Progenitor cell of endocrine pancreas (in vitro differentiated cells): ENCODE data around the gene TRMT1L. TPM values are rescaled to one million over a fixed set of nuclear protein-coding genes. Genes with fewer than 3 reads are reported as not detected.

ENCODE experiments used
- DNase-seq: peaks from one replicate; pipeline ENCODE4 v3.0.0; 2021; ENCODE audit warnings: low spot score; ENCODE audit not compliant: unreplicated experiment
- H3K27ac Mint-ChIP-seq: 2 replicates; pipeline ENCODE4 v1.8.0; 2021; ENCODE audit warnings: mild to moderate bottlenecking, moderate library complexity, mixed read lengths
- H3K27me3 Mint-ChIP-seq: 2 replicates; pipeline ENCODE4 v1.8.0; 2021; ENCODE audit warnings: mixed read lengths
- H3K36me3 Mint-ChIP-seq: 2 replicates; pipeline ENCODE4 v1.8.0; 2022; ENCODE audit warnings: mixed read lengths; ENCODE audit not compliant: insufficient read depth
- H3K4me1 Mint-ChIP-seq: 2 replicates; pipeline ENCODE4 v1.8.0; 2021; ENCODE audit warnings: low read depth, mixed read lengths
- H3K4me3 Mint-ChIP-seq: 2 replicates; pipeline ENCODE4 v1.8.0; 2021; ENCODE audit warnings: low read depth, mild to moderate bottlenecking, moderate library complexity, mixed read lengths
- H3K9me3 Mint-ChIP-seq: 2 replicates; pipeline ENCODE4 v1.8.0; 2021; ENCODE audit warnings: low read depth, mixed read lengths
- total RNA-seq: library from RNA; stranded (reverse); gene quantifications from 2 replicates; pipeline ENCODE4 v1.2.1, GENCODE V29; 2021
- TF ChIP-seq, protein P1 (sequence below): fragments of 200-600 bp; sonication (generic); IDR thresholded peaks from one replicate; pipeline ENCODE4 v1.5.0; 2021; ENCODE audit warnings: antibody characterized with exemption, mild to moderate bottlenecking; ENCODE audit not compliant: unreplicated experiment

Gene TRMT1L
- total RNA-seq, 1 donor from 2014 or later, result 30.6 TPM

DNA sequence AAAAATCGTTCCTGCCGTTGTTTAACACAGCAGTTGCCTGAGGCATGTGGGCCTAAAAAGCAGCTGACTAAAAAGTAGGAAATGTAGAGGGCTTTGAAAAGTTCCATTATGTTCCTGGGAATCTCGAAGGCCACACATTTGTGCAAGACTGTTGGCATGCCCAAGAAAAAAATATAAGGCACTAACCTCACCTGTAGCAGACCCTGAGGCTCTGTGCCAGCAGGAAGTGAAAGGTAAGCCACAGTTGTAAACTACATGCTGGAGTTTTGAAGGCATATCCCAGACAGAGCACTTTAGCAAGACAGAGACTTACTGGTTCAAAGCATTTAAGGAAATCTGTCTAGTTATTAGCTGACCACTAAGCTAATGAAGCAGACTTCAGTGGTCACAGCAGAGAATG is 52.7 kb downstream of the TRMT1L start:
- peaks cover 7% of the 10 kb centered on the region for H3K9me3 Mint-ChIP-seq
- no peak overlapping the region for H3K4me3 Mint-ChIP-seq
- TF ChIP-seq, protein P1, sequence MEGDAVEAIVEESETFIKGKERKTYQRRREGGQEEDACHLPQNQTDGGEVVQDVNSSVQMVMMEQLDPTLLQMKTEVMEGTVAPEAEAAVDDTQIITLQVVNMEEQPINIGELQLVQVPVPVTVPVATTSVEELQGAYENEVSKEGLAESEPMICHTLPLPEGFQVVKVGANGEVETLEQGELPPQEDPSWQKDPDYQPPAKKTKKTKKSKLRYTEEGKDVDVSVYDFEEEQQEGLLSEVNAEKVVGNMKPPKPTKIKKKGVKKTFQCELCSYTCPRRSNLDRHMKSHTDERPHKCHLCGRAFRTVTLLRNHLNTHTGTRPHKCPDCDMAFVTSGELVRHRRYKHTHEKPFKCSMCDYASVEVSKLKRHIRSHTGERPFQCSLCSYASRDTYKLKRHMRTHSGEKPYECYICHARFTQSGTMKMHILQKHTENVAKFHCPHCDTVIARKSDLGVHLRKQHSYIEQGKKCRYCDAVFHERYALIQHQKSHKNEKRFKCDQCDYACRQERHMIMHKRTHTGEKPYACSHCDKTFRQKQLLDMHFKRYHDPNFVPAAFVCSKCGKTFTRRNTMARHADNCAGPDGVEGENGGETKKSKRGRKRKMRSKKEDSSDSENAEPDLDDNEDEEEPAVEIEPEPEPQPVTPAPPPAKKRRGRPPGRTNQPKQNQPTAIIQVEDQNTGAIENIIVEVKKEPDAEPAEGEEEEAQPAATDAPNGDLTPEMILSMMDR, result no peak
- H3K27ac Mint-ChIP-seq, result peak overlapping the region; percentile 38
- DNase-seq, result no peak
- H3K4me1 Mint-ChIP-seq, result no peaks in the 10 kb centered on the region
- peaks cover 38% of the 10 kb centered on the region for H3K36me3 Mint-ChIP-seq
- H3K27me3 Mint-ChIP-seq, result no peaks in the 10 kb centered on the region

DNA sequence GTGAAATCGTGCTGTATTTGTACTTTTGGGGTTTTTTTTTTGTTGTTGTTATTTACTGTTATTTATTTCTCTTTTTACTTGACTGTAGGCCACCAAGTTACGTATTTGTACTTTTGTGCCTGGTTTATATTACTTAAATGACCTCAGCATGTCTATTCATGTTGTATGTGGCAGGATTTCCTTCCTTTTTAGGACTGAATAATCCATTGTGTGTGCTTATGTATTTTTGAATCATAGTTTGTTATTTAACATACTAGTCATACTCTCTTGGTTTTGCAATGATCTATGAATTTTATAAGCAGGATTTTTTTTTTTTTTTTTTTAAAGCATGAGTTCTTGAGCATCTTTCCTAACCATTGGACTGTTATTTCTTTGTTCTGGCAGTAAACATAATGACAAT is 60.2 kb downstream of the TRMT1L start:
- Mint-ChIP-seq H3K9me3 (no peaks in the 10 kb centered on the region), H3K4me1 (peaks cover 5% of the 10 kb centered on the region), H3K4me3 (no peak overlapping the region), H3K27ac (no peak overlapping the region), H3K36me3 (peaks cover 41% of the 10 kb centered on the region), H3K27me3 (no peaks in the 10 kb centered on the region)
- no peak for DNase-seq
- TF ChIP-seq, protein P1, result no peak

DNA sequence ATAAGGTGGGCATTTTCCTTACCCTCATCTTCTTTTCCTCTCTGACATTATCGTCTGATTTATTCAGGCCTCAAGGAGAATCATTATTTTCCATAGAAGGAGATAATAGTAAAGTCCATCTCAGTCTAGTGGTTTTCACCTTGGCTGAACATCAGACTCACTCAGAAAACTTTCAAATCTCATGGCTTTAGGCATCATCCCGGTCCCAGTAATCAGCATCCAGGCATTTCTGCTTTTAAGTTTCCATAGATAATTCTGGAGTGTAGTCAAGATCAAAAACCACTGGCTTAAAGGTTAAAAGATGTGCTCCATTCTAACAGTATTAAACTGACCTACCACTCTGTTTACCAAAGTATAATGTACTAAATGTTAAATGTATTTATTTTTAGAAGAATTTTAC is 62.0 kb downstream of the TRMT1L start:
- no peak overlapping the region for H3K27ac Mint-ChIP-seq
- DNase-seq, result no peak
- no peaks in the 10 kb centered on the region for H3K9me3 Mint-ChIP-seq
- TF ChIP-seq, protein P1, result no peak
- H3K36me3 Mint-ChIP-seq, result peaks cover 33% of the 10 kb centered on the region
- no peak overlapping the region for H3K4me3 Mint-ChIP-seq
- H3K4me1 Mint-ChIP-seq, result peaks cover 5% of the 10 kb centered on the region
- H3K27me3 Mint-ChIP-seq, result no peaks in the 10 kb centered on the region

DNA sequence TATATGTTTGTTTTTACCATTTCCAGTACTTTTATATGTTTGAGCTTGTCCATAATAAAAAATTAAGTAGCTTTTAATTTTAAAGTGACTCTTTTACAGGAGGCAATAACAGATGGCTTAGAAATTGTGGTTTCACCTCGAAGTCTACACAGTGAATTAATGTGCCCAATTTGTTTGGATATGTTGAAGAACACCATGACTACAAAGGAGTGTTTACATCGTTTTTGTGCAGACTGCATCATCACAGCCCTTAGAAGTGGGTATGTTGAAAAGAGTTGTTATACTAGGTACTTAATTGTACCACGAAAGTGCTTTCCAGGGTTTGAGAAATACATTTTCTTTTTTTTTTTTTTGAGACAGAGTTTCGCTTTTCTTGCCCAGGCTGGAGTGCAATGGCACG is 65.3 kb downstream of the TRMT1L start:
- Mint-ChIP-seq H3K36me3 (peaks cover 40% of the 10 kb centered on the region), H3K27ac (no peak overlapping the region), H3K9me3 (no peaks in the 10 kb centered on the region), H3K4me3 (no peak overlapping the region), H3K27me3 (no peaks in the 10 kb centered on the region), H3K4me1 (peaks cover under 1% of the 10 kb centered on the region)
- DNase-seq, result no peak
- TF ChIP-seq, protein P1, result no peak

DNA sequence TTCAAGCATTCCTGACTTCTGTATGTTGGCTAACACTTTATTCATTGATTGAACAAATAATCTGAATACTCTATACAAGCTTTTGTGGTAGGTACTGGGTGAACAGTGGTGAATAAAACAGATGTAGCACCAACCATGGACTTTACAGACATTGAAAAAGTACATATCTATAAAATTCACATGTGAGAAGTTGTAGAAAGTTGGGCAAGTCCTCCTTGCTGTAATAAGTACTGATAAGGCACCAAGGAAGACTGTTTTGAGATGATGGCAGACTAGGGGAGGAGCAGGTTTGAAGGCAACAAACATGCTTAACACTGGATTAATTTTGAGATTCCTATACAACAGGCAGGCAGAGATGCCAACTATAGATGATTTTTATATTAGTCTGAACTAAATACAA is 69.0 kb downstream of the TRMT1L start:
- Mint-ChIP-seq H3K4me3 (no peak overlapping the region), H3K36me3 (peaks cover 28% of the 10 kb centered on the region), H3K27me3 (no peaks in the 10 kb centered on the region), H3K4me1 (no peaks in the 10 kb centered on the region), H3K27ac (no peak overlapping the region), H3K9me3 (no peaks in the 10 kb centered on the region)
- TF ChIP-seq, protein P1, result no peak
- no peak for DNase-seq
